Amniotic stem cell (primary cell): ENCODE results near the gene CDYL2.

Source experiments
- DNase-seq: peaks from one replicate; lab custom pipeline; 2025; lab: John Stamatoyannopoulos, UW

CDYL2 gene

DNA sequence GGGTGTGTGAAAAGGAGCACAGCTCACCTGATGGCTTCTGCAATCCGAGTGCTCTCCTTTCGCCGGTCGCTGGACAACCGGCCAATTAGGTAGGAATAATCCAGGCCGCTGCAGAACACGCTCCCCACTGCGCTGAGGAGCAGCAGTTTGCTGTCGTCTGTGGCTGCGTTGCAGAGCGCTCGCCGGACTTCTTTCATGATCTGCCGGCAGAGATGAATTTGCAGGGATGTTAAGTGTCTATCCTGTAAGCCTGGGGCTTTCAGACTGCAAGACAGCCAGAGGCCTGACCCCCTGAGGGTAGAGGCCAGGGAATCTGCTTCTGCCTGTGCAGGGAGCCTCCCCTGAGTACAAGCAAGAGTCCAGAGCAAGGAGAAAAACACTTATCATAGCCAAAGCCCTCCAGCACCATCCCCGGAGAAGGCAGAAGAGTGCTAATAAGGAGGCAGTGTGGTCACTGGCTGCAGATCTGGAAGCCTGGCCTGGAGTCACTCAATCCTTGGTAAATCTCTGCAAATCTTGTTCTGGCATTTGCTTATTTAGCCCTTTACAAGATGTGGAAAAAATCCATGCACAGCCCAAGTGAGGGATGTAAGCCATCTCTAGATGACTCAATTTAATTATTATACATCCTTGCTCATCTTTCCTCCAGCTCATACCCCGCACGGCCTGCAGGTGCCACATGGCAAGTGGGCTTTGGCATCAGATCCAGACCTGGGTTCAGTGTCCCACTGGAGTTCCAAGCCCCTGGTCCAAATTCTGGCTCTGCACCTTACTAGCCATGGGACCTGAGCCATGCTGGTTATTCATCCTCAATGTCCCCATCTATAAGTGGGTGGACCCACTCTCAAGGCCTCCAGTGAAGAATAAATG is 183.4 kb downstream of the CDYL2 start:
- DNase-seq: no peak

DNA sequence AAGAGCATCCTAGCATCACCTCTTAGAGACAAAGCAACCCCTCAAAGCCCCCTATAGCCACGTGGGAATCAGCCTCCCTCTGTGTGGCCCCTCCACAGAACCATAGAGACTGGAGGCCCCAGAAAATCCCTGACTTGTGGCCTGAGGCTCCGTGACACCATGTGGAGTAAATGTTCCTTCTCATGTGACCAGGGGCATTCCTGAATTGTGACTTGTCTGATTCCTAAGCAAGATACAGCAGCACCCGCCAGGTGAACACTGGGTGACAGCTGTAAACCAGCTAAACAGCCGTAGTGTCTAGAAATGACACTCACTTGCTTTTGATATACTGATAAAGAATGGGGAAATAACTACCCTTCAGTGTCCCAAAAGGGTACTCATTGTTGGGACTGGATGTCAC is 184.6 kb downstream of the CDYL2 start:
- no peak for DNase-seq

DNA sequence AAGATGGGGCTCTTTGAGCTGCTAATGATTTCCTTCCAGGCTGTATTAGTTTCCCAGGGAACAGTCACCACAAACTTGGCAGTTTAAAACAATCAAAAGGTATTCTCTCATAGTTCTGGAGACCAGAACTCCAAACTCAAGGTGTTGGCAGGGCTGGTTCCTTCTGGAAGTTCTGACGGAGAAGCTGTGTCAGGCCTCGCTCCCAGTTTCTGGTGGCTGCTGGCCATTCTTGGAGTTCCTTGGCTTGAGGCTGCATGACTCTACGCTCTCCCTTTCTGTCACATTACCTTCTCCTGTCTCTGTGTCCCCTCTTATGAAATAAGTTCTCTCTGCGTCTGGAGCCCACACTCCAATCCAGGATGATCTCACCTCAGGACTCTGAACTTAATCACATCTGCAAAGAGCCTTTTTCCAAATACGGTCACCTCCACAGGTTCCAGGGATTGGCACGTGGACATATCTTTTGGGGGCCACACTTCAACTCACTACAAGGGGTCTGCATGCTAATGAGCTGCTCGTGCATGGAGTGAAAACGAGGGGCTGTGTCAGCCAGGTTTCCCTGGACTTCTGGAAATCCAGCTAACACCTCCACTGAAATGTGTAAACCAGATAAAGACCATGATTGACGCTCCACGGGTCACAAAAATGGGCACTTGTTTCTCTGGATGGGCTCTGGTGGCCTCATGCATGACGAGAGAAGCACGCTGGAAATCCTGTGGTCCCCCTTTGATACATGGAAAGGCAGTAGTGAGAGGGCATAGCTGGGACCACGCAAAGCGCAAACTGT is 185.3 kb downstream of the CDYL2 start:
- DNase-seq: no peak

DNA sequence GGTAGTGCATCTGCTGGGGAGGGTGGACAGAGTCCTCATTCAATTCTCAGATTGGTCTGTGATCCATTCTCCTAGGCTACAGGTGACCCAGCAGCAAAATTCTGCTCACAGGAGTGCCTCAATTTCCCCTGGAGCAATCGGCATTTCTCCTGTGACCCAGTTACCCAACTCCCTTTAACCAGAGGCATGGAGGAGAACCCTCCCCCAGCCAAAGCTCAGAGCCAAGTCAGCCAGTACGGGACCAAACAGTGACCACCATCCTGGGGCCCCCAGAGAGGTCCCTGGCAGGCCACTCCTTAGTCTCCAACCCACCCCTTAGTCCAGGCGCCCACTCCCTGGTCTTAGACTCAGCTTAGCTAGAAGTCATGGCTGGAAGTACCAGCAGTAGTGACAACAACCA is 188.0 kb downstream of the CDYL2 start:
- DNase-seq: no peak

DNA sequence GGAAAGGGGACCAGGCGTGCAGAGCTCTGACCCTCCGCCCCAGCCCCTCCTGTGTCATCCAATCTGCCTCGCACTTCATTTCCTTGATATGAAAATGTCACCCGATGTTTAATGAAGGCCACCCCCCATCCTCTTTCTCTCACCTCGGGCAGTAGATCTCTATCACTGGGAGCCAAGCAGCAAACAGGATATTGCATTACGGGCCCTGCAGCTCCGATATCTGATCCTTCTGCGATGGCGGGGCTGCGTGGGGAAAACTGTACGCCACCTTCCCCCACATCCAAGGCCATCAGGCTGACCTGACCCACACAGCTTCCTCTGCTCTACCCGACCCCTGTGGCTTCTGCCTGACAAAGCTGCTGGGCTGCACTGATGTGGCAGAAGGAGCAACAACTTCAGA is 188.7 kb downstream of the CDYL2 start:
- DNase-seq: no peak

DNA sequence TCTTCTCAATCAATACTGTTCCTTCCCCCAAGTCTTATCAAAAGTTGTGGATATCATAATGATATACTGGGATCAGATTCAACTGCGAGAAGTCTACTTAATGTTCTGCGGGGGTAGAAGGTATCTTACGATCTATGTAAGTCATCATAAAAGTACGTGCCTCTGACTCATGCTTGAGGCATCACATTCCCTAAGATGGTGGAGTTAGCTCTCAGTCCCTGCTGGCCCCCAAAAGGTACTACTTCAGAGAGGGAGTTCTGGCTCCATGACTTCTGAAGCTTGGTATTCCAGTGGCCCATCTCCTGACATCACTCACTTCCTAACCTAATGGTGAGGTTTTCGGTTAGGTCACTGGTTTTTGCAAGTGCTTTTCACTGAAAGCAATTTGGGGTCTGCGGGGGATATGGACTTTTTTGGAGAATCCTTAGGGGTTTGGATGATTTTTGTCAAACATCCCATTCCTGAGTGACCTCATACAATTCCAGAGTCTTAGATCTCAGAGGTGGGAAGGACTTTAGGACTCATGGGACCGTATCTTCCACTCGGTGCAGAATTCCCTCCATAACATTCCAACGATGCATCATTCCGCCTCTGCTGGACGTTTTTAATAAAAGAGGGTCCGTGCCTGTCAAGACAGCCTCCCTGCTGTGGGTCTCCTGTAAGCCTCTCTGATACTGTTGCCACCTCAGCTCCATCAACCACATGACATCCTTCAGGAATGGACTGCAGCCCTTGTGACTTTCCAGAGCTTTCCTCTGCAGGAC is 189.3 kb downstream of the CDYL2 start:
- peak; percentile 1 for DNase-seq

DNA sequence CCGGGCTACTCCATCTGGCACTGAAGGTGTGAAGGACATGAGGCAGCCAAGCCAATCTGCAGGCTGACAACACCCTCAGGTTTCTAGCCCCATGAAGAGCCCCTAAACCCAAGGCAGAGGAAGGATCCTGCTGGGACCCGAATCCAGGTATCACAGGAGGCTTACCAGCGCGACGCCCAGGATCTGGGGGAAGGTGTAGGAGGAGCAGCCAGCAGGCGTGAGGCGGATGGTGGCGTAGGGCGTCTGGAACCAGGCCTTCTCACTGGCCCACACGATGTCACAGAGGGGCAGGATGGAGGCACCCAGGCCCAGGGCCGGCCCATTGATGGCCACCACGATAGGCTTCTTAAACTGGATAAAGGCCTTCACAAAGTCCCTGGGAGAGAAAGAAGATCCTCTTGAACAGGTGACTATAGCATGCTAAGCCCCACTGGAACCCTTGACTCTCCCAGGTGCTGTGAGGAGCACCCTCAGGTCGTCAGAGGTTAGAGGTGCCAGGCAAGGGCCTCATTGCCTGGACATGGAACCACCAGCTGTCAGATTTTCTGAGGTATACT is 191.9 kb downstream of the CDYL2 start:
- no peak for DNase-seq

DNA sequence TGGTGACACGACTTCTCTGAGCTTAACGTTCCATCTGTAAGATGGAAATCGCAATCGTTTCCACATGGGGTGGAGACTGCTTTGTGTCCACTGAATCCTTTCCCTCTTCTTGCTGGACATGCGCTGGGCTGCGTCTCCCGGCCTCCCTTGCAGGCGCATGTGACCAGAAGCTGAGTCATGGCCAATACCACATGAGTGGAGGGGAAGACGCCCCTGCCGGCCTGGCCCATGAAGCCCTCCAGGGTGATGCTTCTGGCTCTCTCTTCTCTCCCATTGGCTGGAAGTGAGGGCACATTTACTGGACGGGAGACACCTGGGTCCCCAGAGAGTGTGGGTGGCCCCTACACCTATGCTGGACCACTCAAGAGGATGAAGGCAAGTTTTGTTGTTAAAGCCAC is 192.5 kb downstream of the CDYL2 start:
- DNase-seq: no peak

DNA sequence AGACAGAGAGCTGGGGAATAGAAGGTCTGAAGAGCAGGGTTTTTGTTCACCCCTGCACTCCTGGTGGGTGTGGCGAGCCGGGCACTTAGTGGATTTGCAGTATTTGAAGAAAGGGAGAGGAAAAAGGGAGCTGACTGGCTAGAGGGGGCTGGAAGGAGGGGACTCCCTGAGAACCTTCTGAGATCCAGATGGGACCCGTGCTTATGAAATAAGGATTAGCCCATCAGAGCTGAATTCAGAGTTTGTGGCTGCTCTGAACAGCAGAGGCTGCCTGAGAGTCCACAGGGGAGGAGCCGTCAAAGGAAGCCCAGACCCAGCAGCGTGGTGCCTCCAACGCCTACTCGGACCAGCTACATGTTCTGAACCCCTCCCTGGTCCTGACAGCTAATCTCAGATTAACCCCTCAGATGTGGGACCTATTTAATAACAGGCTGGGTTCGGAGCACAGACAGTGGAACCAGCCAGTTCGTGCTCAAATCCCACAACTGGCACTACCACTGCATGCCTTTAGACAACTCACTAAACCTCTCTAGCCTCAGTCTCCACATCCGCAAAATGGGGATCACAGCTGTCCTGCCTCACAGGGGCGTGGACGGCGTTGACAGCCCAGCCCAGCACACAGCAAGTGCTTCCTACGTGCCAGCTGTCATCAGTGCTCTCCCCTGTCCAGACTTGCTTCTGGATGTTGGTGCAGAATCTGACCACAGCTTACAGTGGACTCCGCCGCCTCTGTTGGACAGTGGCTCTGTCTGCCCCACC is 193.0 kb downstream of the CDYL2 start:
- no peak for DNase-seq

DNA sequence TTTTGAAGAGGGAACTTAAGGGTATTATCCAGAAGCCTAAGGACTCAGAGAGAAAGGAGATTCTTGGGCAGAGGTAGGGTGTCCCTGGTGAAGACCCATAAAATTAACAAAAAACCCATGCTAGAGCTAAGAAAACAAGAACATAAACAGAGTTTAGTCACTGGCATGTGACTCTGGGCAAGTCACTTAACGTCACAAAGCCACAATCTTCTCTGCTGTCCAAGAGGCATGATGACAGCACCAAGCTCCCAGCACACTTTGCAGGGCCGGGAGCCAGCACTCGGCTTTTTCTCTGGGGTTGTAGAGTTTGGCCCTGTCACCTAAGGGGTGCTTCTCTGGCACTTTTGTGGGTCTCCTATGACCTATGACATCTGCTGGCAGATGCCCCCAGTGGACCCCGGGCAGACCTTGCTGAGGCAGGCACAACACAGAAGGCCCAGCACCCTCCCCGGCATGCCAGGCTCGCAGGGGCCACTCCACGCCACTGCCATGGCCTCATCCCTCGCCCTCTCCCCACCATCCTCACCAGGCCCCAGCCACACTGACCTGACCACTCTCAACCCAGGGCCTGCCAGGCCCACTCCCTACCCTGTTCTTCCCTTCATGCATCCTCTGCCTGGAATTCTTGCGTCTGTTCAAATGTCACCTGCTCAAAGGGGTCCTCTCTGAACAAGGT is 193.8 kb downstream of the CDYL2 start:
- no peak for DNase-seq

DNA sequence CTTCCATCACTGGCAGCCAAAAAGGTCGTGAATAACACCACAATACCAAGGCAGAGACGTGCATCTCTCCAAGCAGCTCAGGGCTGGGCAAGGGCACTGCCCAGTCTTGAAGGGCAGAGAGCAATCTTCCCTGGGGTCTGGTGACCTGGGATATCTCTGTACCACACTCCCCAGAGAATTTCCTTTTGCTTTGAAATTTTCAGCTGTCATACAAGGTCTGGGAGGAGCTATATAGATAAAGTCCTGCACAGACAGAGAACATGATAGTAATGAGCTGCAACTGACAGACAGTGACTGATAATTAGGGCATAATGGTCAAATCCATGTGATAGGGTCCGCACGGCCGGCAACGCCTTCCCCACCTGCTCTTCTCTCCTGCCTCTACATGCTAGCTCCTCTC is 195.5 kb downstream of the CDYL2 start:
- DNase-seq: no peak

DNA sequence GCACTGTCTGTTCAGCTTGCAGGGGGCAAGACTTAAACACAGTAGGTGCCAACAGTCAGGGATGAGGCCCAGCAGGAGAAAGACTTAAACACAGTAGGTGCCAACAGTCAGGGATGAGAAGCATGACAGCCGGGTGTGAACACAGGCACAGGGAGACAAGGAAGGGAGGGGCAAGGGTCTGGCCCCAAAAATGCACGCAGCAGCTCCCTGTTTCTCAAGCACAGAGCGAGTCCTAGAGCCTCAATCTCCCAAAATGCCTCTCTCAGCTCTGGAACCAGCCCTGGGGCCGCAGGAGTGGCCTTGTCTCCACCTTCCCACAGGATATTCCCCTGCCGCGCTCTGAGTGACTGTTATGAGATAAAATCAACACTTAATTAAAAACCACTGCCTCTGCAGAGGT is 197.2 kb downstream of the CDYL2 start:
- DNase-seq: no peak

DNA sequence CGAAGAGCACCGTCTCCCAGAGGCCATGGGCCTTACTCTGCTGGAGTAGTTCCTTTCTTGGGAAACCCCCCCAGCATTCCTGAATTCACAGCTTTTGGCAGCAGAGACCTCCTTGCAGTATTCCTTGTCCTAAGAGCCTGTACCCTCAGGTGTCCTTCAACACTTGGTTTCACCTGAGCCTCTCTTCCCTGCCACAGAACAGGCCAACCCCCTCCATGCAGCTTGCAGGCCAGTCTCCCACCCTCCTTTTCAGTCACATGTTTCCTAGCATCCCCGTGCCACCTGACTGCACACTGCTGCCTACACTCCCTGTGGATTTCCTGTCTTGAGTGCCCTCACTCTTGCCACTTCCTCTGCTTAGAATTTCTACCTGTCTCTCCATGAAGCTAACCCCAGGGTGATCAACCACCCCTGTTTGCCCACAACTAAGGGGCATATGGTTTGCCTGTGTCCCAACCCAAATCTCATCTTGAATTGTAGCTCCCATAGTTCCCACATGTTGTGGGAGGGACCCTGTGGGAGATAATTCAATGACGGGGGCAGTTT is 198.1 kb downstream of the CDYL2 start:
- no peak for DNase-seq

DNA sequence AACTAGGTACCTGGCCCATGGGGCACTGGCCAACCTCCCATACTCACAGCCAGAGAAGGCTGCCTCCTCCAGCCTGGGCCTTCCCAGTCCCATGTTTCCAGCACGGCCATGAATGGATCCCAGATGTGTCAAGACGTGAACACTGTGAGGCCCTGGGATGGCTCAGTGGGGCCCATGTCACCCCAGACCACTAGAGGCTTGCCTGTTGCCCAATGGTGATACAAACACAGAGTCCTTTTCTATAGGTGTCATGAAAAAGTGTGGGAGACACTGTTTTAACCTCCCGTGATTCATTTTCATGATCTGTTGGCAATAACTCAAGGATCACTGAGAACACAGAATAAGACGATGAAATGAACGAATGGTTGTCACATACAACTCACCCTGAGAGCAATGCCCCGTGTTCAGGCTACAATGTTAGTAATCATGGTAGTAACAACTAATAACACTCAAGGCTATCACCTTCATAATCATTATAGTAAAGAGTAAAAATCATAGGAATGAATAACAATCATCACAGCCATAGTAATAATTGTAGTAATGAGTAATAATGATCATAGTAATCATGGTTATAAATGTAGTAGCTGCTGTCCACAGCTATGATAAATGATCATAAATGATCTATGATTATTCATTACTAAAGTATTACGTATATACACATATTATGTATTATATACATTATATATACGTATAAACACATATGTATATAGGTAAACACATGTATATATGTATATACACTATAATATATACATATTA is 199.6 kb downstream of the CDYL2 start:
- DNase-seq: no peak

DNA sequence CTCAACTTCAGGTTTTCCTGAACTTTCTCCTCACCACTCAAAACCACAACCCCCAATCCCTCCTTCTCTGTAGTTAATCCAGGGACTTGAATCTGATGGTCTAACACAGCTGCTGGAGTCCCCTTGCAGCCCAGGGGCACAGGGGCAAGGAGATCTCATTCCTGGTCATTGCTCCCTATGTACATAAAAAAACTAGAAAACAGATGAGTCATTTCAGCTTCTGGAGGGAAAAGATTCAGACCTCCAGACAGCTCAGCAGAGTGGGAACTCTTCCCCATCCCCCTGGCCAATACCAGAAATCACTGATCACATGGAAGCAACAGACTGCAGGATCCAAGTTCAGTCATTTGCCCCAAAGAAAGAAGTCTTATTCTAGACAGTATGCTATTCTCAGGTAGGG is 201.5 kb downstream of the CDYL2 start:
- DNase-seq: no peak

DNA sequence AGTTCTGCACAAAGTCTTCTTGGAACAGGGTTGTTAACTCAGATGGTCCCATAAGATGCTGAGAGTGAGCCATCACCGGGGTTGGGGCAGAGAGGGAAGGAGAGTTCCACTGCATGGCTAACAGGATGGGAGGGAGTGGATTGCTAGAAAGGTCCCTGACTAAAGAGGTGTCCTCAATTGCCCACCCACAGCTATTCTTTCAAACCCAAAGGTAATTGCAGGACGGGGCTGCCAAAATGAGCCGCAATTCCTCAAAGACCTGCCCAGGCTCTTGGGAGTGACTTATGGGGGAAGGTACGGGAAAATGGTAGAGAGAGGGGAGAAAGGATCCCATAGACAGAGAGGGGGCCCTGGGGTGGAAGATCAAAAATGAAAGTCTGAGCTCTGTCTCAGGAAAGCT is 203.2 kb downstream of the CDYL2 start:
- no peak for DNase-seq

DNA sequence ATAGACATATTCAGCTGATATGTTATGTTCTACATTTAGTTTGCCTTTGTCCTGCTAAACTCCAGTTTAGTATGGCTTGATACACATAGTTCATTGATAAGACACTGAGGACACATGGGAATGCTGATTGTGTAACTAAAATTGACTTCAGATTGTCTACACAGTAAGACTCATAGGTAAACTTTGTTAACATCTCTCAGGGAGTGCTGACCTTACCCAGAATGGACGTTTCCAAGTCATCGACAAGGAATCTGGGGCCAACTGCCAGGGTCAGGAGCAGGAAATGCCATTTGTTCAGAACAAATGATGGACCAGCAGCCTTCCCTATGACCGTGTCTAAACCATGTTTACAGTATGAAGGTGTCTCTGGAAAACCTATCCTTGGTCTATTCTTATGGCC is 204.9 kb downstream of the CDYL2 start:
- DNase-seq: no peak

DNA sequence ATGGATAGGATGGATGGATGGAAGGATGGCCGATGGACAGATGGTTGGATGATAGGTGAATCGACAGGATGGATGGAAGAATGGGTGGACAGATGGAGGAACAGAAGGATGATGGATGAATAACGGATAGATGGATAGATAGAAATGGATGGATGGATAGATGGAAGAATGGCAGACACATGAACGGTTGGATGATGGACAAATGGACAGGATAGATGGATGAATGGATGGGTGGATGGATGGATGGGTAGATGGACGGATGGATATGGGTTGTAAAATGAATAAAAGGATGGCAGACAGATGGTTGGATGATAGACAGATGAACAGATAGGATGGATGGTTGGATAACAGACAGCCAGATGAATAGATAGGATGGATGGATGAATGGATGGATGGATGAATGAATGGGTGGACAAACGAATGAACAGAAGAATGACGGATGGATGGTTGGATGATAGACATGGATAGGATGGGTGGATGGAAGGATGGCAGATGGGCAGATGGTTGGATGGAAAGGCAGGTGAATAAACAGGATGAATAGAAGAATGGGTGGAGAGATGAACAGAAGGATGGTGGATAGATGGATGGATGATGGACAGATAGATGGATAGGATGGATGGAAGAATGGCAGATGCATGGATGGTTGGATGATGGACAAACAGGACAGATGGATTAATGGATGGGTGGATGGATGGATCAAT is 207.7 kb downstream of the CDYL2 start:
- DNase-seq: no peak

DNA sequence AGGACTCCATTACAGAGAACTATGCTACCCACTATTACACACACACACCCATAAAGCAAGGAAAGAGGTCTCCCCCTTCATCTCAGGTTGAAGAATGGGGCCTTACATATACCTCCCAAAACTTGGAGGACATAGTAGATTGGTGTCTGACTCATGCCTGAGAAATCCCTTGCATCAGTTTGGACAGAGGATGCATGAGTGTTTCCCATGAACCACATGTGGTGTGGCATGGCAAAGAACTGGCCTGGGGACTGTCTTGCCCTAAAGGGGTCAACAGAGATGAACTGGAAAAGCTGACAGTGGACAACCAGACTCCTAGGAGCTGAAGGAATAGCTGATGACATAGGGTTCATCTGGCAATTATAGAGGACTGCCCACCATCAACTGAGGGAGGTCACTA is 209.6 kb downstream of the CDYL2 start:
- DNase-seq: no peak
